HuH-7.5 (cell line): ENCODE measurements around the gene JPH3.

Experiments
- DNase-seq: peaks from one replicate; pipeline ENCODE4 v3.0.0; 2011; ENCODE audit warnings: low spot score

The JPH3 gene

GRCh38 chr16:87681981-87682570 is 79.8 kb downstream of the JPH3 start:
- DNase-seq, result no peak

GRCh38 chr16:87682852-87683399 is 80.6 kb downstream of the JPH3 start:
- no peak for DNase-seq

- no peak for DNase-seq
These were observed 81.9 kb downstream of the JPH3 start for GRCh38 chr16:87684106-87684677.

- DNase-seq, result no peak
These were observed 82.5 kb downstream of the JPH3 start for GRCh38 chr16:87684711-87685404.

- no peak for DNase-seq
These were observed 83.1 kb downstream of the JPH3 start for GRCh38 chr16:87685405-87685755.

GRCh38 chr16:87685766-87686165 is 83.5 kb downstream of the JPH3 start:
- no peak for DNase-seq

GRCh38 chr16:87686697-87687096 is 84.4 kb downstream of the JPH3 start:
- DNase-seq, result no peak

GRCh38 chr16:87687126-87687910 is 85.0 kb downstream of the JPH3 start:
- DNase-seq, result peak; percentile 35

- DNase-seq, result no peak
These were observed 85.8 kb downstream of the JPH3 start for GRCh38 chr16:87687998-87688529.

- peak; percentile 46 for DNase-seq
These were observed 86.8 kb downstream of the JPH3 start for GRCh38 chr16:87688876-87689815.

- DNase-seq, result peak; percentile 34
These were observed 87.7 kb downstream of the JPH3 start for GRCh38 chr16:87689956-87690465.

GRCh38 chr16:87690911-87691685 is 88.8 kb downstream of the JPH3 start:
- DNase-seq, result no peak

- DNase-seq, result peak; percentile 41
These were observed 89.4 kb downstream of the JPH3 start for GRCh38 chr16:87691686-87692079.

GRCh38 chr16:87692176-87692575 is 89.9 kb downstream of the JPH3 start:
- DNase-seq, result no peak

- no peak for DNase-seq
These were observed 90.4 kb downstream of the JPH3 start for GRCh38 chr16:87692756-87693155.

- DNase-seq, result no peak
These were observed 91.5 kb downstream of the JPH3 start for GRCh38 chr16:87693827-87694226.

GRCh38 chr16:87694441-87695125 is 92.3 kb downstream of the JPH3 start:
- DNase-seq, result no peak

- DNase-seq, result no peak
These were observed 93.2 kb downstream of the JPH3 start for GRCh38 chr16:87695534-87695933.

GRCh38 chr16:87696726-87697125 is 94.4 kb downstream of the JPH3 start:
- no peak for DNase-seq

- DNase-seq, result no peak
These were observed 94.9 kb downstream of the JPH3 start for GRCh38 chr16:87697256-87697655.
